Hematopoietic multipotent progenitor cell treated with erythropoietin and hydrocortisone succinate and interleukin-3 and kit ligand, for 6 days (in vitro differentiated cells): ENCODE results near the gene PTCH1.

Experiments
- DNase-seq: peaks from one replicate; pipeline ENCODE4 v3.0.0-alpha.2; 2015

The PTCH1 gene

DNA sequence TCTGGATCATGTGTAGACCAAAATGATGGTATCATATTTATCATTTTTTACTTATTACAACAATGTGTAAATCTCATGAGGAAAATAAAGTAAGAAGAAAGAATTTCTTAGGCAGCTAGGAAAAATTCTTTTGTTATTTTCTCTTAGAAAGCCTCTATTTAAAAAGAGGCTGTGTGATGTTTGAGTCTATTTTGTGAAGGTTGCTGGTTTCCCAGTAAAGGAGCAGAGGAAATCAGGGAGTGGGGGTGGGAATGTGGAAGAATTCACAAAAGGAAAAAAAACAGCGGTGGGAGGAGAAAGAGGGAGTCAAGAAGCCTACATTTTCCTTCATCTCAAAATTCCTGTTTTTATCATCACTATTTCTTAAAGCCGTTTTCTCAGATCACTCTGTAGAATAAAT lies 20.1 kb downstream of the PTCH1 start:
- no peak for DNase-seq

GRCh38 chr9:95495961-95496360 lies 20.8 kb downstream of the PTCH1 start:
- no peak for DNase-seq

DNA sequence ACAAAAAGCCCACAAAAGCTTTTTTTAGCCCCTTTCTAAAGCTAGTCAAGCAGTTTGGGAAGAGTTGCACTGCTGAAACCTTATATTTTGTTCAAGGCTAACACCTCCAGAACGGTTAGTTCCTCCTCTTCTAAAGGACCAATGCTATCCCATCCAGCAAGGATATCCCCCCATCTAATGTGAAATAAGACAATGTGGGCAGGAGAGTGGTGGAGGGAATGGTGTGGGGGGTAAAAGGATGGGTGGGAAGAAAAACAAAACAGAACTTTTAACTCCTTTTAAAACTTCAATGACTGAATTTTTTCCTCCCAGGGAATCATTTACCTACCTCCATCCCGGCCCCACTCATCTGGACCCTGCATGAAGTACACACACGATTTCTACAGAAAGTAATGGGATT lies 21.2 kb downstream of the PTCH1 start:
- DNase-seq = no peak

GRCh38 chr9:95494416-95495371 lies 22.1 kb downstream of the PTCH1 start:
- no peak for DNase-seq

DNA sequence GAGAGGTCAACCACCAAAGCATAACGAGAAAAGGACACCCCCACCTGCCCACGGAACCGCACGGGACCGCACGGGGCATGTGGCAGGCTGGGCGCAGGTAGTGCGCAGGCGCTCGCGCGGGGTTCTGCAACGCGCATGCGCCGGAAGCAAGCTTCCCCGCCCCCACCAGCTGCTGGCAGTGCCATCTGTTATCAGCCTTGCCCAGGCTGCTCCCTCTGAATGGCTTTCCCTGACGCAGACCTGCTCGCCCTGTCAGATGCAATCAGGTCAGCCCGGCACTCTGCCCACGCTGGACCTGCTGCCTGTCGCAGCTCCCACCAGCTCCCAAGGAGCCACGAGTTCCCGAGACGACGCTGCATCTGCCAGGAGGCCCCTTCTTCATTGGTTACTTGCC lies 22.8 kb downstream of the PTCH1 start:
- DNase-seq = no peak

GRCh38 chr9:95493402-95493801 lies 23.4 kb downstream of the PTCH1 start:
- no peak for DNase-seq

DNA sequence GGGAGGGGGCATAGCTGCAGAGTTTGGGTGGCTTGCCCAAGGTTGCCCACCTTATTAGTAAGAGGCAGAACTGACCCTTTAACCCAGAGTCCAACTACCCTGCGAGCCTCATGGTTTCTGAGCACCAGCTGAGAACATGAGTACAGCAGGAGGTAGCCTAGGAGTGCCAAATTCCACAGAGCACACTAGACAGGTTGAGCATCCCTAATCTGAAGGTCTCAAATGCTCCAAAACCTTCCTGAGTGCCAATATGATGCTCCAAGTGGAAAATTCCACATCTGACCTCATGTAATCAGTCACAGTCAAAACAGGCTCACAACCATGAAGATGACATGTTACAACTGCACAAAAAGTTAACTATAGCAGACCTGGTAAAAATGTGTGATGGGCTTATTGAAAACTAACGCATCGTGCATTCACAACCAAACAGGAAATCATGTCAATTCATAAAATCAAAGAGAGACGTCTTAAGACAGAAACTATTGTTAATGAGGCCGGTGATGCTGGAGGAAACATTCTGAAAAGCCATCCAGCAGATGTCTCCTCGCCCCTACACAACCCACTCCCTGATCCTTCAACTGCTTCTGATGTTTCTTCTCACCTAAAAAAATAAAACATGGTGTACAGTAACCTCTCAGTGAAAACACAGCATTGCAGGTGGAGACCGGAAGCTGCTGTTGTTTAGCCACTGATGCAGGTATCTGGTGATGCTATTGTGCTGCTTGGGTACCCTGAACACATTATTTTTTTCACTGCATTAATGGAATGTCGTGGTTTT lies 25.0 kb downstream of the PTCH1 start:
- DNase-seq = no peak

DNA sequence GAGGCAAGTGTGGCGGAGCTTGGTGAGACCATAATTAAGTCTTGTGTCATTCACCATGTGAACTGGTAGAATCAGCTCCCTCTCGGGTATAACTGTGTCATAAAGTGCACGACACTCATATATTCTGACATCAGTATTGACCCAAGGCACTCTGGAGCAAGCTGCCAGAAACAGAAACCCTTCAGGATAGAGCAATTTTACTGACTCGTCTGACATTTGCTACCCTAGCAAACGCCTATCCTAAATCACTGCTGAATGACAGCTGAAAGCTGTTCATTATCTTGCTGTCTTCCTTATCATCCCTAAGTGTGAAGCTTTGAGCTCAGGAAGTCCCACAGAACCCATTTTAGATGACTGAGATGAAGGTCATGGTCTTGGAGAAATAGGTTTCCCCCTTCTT lies 27.8 kb downstream of the PTCH1 start:
- no peak for DNase-seq

DNA sequence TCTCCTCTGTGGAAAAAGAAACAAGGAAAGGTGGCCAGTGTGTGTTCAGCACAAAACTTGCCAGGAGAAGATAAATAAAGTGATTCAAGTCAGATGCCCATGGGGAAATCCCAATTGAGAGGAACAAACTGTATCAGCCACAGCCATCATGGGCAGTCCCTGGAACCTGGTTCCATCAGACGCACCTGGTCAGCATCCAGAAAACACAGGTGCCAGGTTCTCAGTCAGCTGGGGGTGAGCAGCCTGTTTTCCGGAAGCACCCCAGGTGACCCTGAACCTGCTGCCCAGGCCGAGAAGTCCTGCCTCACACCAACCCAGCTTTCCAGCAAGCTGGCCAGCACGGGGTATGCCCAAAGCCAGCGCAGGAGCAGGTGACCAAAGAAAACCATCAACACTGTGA lies 30.5 kb downstream of the PTCH1 start:
- DNase-seq = no peak

DNA sequence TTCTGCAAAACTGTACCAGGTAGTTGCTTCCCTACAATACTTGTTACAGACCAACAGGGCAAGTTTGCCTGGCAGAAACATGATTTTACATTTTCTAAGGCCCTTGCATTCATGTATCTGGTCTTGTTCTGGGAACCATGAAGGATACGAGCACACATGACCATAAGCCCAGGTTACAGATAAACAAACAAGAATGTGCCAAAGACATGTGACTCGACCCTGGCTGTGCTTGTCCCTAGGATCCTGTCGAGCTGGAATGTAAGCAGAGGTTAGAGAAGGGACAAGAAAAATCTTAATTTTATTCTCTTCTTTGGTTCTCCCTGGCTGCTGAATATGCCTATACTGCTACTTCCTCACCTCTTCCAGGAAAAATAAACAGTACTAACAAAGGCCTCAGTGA lies 32.5 kb downstream of the PTCH1 start:
- DNase-seq = no peak

DNA sequence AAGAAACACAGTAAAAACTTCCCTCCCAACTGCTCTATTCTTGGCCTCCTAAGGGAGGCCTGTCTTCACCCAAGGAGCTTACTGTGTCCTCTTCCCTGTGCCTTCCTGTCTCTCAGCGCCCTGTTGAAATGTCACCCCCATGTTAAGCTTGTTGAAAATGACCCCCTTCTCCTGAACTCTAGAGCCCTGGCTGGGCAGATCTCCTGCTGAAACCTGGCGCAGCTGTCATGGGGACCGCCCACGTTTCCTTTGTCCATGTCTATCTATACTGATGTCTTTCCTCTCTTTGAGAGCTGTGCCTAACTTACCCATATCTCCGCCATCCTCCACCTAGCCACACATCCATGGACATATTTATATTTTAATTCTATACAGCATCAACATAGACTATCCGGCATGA lies 33.3 kb downstream of the PTCH1 start:
- no peak for DNase-seq

- no peak for DNase-seq
These were observed 34.1 kb downstream of the PTCH1 start for GRCh38 chr9:95482621-95483020.

GRCh38 chr9:95481000-95481399 lies 35.8 kb downstream of the PTCH1 start:
- no peak for DNase-seq

DNA sequence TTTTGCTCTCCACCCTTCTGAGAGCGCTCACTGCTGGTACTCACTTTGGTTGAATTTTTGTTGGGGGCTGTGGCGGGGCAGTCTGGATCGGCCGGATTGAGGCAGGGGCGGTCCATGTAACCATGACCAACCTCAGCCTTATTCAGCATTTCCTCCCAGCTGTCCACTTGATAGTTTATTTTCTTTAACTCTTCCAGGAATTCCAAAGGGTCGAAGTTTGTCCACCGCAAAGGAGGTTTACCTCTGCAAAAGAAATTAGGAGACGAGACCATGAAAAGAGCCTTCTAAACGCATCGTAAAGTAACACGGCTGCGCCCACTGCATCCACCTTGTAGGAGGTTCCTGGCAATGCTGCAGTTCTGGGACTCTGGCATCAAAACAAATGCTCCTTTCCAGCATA lies 36.4 kb downstream of the PTCH1 start:
- no peak for DNase-seq

DNA sequence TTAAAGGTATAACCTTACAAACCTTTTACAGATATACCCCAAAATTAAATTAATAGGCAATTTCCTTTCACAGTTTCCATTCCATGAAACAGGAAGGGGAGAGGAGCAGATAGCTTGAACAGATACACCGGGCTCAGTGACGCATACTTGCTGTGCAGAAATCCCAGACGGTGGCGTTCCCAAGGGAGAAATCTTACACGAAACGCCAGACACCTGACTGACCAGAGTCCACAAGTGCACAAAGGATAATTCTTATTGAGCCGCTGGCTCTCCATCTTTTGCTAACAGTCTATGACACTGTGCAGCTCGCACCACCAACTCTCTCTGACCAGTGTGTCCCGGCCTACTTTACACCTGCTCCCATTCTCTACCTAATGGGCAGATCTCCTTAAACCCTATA lies 37.4 kb downstream of the PTCH1 start:
- DNase-seq = no peak

DNA sequence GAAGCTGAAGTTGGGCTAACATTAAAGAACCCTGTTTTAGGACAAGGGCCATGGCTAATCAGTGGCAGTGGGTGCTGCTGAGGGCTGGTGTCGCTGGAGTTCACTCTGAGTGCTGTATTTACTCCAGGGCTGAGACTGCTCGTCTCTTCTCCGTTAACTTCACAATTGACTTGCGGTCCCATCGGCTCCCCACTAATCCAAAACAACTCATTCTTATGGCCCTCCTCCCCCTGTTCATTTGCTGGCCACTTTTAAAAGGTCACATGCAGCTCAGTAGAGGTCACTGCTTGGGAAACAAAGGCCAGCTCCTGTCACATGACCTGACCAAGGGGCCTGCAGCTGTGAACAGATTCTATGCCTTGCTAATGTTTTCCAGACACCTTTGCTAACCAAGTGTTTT lies 38.4 kb downstream of the PTCH1 start:
- no peak for DNase-seq

DNA sequence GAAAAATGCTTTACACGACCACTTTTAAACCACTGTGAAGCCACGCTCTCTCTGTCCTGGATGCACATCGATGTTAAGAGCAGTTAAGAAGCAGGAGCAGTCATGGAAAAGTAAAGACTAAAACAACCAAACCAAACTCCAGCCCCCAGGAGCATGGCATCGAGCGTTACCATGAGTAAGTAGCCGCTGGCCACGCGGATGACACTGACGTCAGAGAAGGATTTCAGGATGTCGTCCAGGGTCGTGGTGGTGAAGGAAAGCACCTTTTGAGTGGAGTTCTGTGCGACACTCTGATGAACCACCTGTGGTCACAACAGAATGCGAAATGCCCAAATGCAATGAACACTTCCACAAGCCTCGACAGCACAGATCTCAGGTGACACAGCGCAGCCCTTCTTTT lies 38.9 kb downstream of the PTCH1 start:
- DNase-seq = no peak

DNA sequence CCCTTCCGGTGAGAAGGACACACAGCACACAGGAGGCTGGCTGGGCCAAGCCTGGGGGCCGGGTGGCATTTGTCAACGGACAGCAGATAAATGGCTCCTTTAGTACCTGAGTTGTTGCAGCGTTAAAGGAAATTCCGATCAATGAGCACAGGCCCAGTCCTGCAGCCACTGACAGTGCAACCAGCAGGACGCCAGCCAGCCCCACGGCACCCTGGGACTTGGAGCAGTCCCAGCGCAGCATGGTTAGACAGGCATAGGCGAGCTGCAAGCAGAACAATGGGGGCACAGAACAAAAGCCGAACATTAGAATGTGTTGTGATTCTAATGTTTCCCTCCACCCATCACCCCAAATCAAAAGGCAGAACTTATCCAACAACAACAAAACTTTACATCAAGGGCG lies 39.3 kb downstream of the PTCH1 start:
- no peak for DNase-seq

DNA sequence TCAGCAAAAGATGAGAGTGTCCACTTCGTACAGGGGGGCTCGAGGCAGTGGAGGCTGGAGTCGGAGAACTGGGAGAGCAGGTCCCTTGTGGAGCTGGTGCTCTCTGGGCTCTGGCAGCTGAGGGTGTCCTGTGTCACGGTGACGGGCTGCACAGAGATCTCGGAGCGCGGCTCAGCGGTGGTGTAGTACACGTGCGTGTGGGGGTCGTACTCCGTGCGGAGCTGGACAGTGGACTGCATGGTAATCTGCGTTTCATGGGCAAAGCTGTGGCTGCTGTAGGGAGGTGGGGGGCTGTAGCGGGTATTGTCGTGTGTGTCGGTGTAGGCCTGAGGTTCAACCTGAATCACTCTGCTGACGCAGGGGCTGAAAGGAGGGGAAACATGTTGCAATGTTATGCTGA lies 48.0 kb downstream of the PTCH1 start:
- no peak for DNase-seq

DNA sequence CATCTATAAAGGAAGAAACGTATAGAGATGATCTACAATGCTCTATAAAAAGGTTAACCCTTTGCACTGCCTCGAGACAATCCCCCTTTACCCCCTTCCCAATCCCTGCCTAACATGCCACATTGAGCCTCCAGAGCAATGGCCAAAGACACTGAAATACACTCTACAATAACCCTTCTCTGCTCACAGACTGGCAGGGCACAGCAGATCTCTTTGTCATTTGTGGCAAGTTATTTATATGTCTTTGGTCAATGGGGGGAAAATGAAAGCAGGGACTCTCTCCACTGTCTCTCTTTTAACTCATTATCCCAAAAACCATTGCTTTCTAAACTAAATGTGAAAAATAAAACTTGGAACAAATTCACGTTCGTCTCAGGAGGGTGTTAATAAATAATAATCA lies 51.7 kb downstream of the PTCH1 start:
- no peak for DNase-seq

GRCh38 chr9:95463148-95464060 lies 53.4 kb downstream of the PTCH1 start:
- DNase-seq = no peak

GRCh38 chr9:95462249-95463147 lies 54.3 kb downstream of the PTCH1 start:
- DNase-seq = peak; percentile 96
